Stimulated activated naive CD8-positive, alpha-beta T cell treated with anti-CD3 and anti-CD28 coated beads, Interleukin-15, amount 100 ng/mL, for 72 hours (primary cell): ENCODE data around the gene SPDYC.

Experiments used
- ATAC-seq: fragments of 150-1000 bp; cut with Tn5 transposase; 2 replicates; pipeline ENCODE4 v1.10.0; 2021; ENCODE audit warnings: mild to moderate bottlenecking, moderate library complexity
- DNase-seq, 2 donors: peaks; one replicate each; pipeline ENCODE4 v3.0.0; 2021 to 2022
- H3K27ac Mint-ChIP-seq, 2 donors: one replicate each; pipeline ENCODE4 v1.8.0; 2022; ENCODE audit warnings: mild to moderate bottlenecking in 2 of 2, mixed read lengths in 2 of 2, moderate library complexity in 2 of 2
- H3K27me3 Mint-ChIP-seq: one replicate; pipeline ENCODE4 v1.8.0; 2022; ENCODE audit warnings: mixed read lengths
- H3K4me1 Mint-ChIP-seq: one replicate; pipeline ENCODE4 v1.8.0; 2022; ENCODE audit warnings: mild to moderate bottlenecking, mixed read lengths
- H3K4me3 Mint-ChIP-seq, 2 donors: one replicate each; pipeline ENCODE4 v1.8.0; 2022; ENCODE audit warnings: mild to moderate bottlenecking in 2 of 2, mixed read lengths in 2 of 2, moderate library complexity in 1 of 2
- H3K9me3 Mint-ChIP-seq, 2 donors: one replicate each; pipeline ENCODE4 v1.8.0; 2022; ENCODE audit warnings: mixed read lengths in 2 of 2

SPDYC gene

GRCh38 chr11:65170058-65170534 is at the start of gene SPDYC:
SPDYC (plus strand) TSS chr11:65170233; CDS start chr11:65171358, 1,125 bp downstream.
- Mint-ChIP-seq H3K27me3 (no peaks in the 10 kb centered on the region), H3K4me1 (peaks cover 11% of the 10 kb centered on the region), H3K9me3 (no peaks in the 10 kb centered on the region), H3K27ac (peak within 1 kb of the TSS; percentile 85 to 91), H3K4me3 (no peak within 1 kb of the TSS)
- DNase-seq (no peak), ATAC-seq (no peak)

- Mint-ChIP-seq H3K4me3 (peak overlapping the region; percentile 94 to 100), H3K9me3 (no peaks in the 10 kb centered on the region), H3K4me1 (peaks cover 80% of the 10 kb centered on the region), H3K27ac (peak overlapping the region; percentile 99), H3K27me3 (no peaks in the 10 kb centered on the region)
- ATAC-seq (no peak), DNase-seq (no peak)
Measured at GRCh38 chr11:65120831-65121230, 49.2 kb upstream of the SPDYC start.

GRCh38 chr11:65121447-65121864 is 48.6 kb upstream of the SPDYC start:
- H3K27ac Mint-ChIP-seq = peak overlapping the region; percentile 99
- no peaks in the 10 kb centered on the region for H3K27me3 Mint-ChIP-seq
- H3K4me1 Mint-ChIP-seq = peaks cover 78% of the 10 kb centered on the region
- ATAC-seq = no peak
- peak in 1 of 2 donors; percentile 52 for DNase-seq
- H3K9me3 Mint-ChIP-seq = no peaks in the 10 kb centered on the region
- peak overlapping the region; percentile 94 to 100 for H3K4me3 Mint-ChIP-seq

- Mint-ChIP-seq H3K4me1 (peaks cover 78% of the 10 kb centered on the region), H3K27ac (peak within 1 kb of the TSS; percentile 99), H3K4me3 (peak within 1 kb of the TSS; percentile 94 to 100), H3K9me3 (no peaks in the 10 kb centered on the region), H3K27me3 (no peaks in the 10 kb centered on the region)
- peak; percentile 90 for ATAC-seq
- DNase-seq = peak; percentile 98 to 99
Measured at GRCh38 chr11:65121865-65122696, 48.0 kb upstream of the SPDYC start, which contains the start of the genes FAU and MRPL49. FAU (minus strand) TSS chr11:65122134; CDS start chr11:65121813, 321 bp downstream. MRPL49 (plus strand) TSS chr11:65122321; CDS start chr11:65122347, 26 bp downstream.

- H3K27me3 Mint-ChIP-seq = no peaks in the 10 kb centered on the region
- H3K4me1 Mint-ChIP-seq = peaks cover 57% of the 10 kb centered on the region
- H3K27ac Mint-ChIP-seq = peak overlapping the region in 1 of 2 donors; percentile 78
- ATAC-seq = no peak
- H3K4me3 Mint-ChIP-seq = peak overlapping the region; percentile 32 to 54
- no peak for DNase-seq
- no peaks in the 10 kb centered on the region for H3K9me3 Mint-ChIP-seq
Measured at GRCh38 chr11:65124480-65125196, 45.4 kb upstream of the SPDYC start.

GRCh38 chr11:65125197-65126056 is 44.6 kb upstream of the SPDYC start:
- H3K4me3 Mint-ChIP-seq = no peak overlapping the region
- H3K27ac Mint-ChIP-seq = no peak overlapping the region
- H3K4me1 Mint-ChIP-seq = peaks cover 56% of the 10 kb centered on the region
- ATAC-seq (no peak), DNase-seq (no peak)
- H3K9me3 Mint-ChIP-seq = no peaks in the 10 kb centered on the region
- H3K27me3 Mint-ChIP-seq = no peaks in the 10 kb centered on the region

GRCh38 chr11:65126624-65127274 is 43.3 kb upstream of the SPDYC start:
- no peak for DNase-seq
- no peak for ATAC-seq
- Mint-ChIP-seq H3K27ac (no peak overlapping the region), H3K27me3 (no peaks in the 10 kb centered on the region), H3K9me3 (no peaks in the 10 kb centered on the region), H3K4me3 (no peak overlapping the region), H3K4me1 (peaks cover 52% of the 10 kb centered on the region)

GRCh38 chr11:65127473-65128181 is 42.4 kb upstream of the SPDYC start:
- DNase-seq (no peak), ATAC-seq (no peak)
- no peaks in the 10 kb centered on the region for H3K27me3 Mint-ChIP-seq
- H3K27ac Mint-ChIP-seq = peak overlapping the region in 1 of 2 donors; percentile 85
- H3K9me3 Mint-ChIP-seq = no peaks in the 10 kb centered on the region
- H3K4me3 Mint-ChIP-seq = no peak overlapping the region
- H3K4me1 Mint-ChIP-seq = peaks cover 54% of the 10 kb centered on the region

- peak overlapping the region in 1 of 2 donors; percentile 85 for H3K27ac Mint-ChIP-seq
- no peaks in the 10 kb centered on the region for H3K27me3 Mint-ChIP-seq
- no peak for ATAC-seq
- peaks cover 55% of the 10 kb centered on the region for H3K4me1 Mint-ChIP-seq
- H3K9me3 Mint-ChIP-seq = no peaks in the 10 kb centered on the region
- H3K4me3 Mint-ChIP-seq = no peak overlapping the region
- DNase-seq = no peak
Measured at GRCh38 chr11:65128182-65129145, 41.6 kb upstream of the SPDYC start.

GRCh38 chr11:65129649-65130441 is 40.2 kb upstream of the SPDYC start:
- ATAC-seq (no peak), DNase-seq (no peak)
- Mint-ChIP-seq H3K27me3 (no peaks in the 10 kb centered on the region), H3K27ac (peak overlapping the region in 1 of 2 donors; percentile 71), H3K4me1 (peaks cover 49% of the 10 kb centered on the region), H3K9me3 (no peaks in the 10 kb centered on the region), H3K4me3 (no peak overlapping the region)

- Mint-ChIP-seq H3K27me3 (no peaks in the 10 kb centered on the region), H3K9me3 (no peaks in the 10 kb centered on the region), H3K4me1 (peaks cover 49% of the 10 kb centered on the region), H3K4me3 (no peak overlapping the region), H3K27ac (peak overlapping the region in 1 of 2 donors; percentile 8)
- DNase-seq = no peak
- ATAC-seq = no peak
Measured at GRCh38 chr11:65130631-65131416, 39.2 kb upstream of the SPDYC start.

- no peaks in the 10 kb centered on the region for H3K27me3 Mint-ChIP-seq
- no peaks in the 10 kb centered on the region for H3K9me3 Mint-ChIP-seq
- H3K27ac Mint-ChIP-seq = no peak overlapping the region
- DNase-seq = no peak
- ATAC-seq = no peak
- H3K4me3 Mint-ChIP-seq = no peak overlapping the region
- H3K4me1 Mint-ChIP-seq = peaks cover 51% of the 10 kb centered on the region
Measured at GRCh38 chr11:65131417-65131776, 38.6 kb upstream of the SPDYC start.
